HUES6 (cell line): ENCODE results near the gene ZFR.

Experiments used
- H3K27ac ChIP-seq: 2 replicates; pipeline ENCODE4 v1.7.0; 2013; ENCODE audit warnings: low read depth, mild to moderate bottlenecking, low read length, inconsistent platforms
- H3K27me3 ChIP-seq: 2 replicates; pipeline ENCODE4 v1.6.1; 2013; ENCODE audit warnings: low read length; ENCODE audit not compliant: control insufficient read depth, insufficient read depth
- H3K36me3 ChIP-seq: 2 replicates; pipeline ENCODE4 v1.6.1; 2013; ENCODE audit warnings: low read length; ENCODE audit not compliant: control insufficient read depth, insufficient read depth
- H3K4me1 ChIP-seq: 2 replicates; pipeline ENCODE4 v1.6.1; 2013; ENCODE audit warnings: low read length; ENCODE audit not compliant: control insufficient read depth, insufficient read depth
- H3K4me3 ChIP-seq: 2 replicates; pipeline ENCODE4 v1.5.1; 2013; ENCODE audit warnings: low read depth, low read length
- H3K9ac ChIP-seq: one replicate; pipeline ENCODE4 v1.6.1; 2013; ENCODE audit warnings: mild to moderate bottlenecking, low read length
- H3K9me3 ChIP-seq: 2 replicates; pipeline ENCODE4 v1.6.1; 2013; ENCODE audit warnings: low read depth, low read length; ENCODE audit not compliant: control insufficient read depth, insufficient read depth

Gene ZFR

GRCh38 chr5:32450952-32451351 lies 6.4 kb upstream of the ZFR start:
- no peak overlapping the region for H3K9ac ChIP-seq
- no peaks in the 10 kb centered on the region for H3K4me1 ChIP-seq
- no peak overlapping the region for H3K27ac ChIP-seq
- H3K4me3 ChIP-seq: no peak overlapping the region
- H3K36me3 ChIP-seq: no peaks in the 10 kb centered on the region
- H3K27me3 ChIP-seq: peaks cover 9% of the 10 kb centered on the region
- no peaks in the 10 kb centered on the region for H3K9me3 ChIP-seq

GRCh38 chr5:32449262-32449661 lies 4.7 kb upstream of the ZFR start:
- Histone ChIP-seq H3K9me3 (no peaks in the 10 kb centered on the region), H3K27me3 (peaks cover 18% of the 10 kb centered on the region), H3K4me3 (no peak overlapping the region), H3K36me3 (no peaks in the 10 kb centered on the region), H3K9ac (no peak overlapping the region), H3K4me1 (peaks cover 6% of the 10 kb centered on the region; the same call in 1 of the 2 replicates), H3K27ac (no peak overlapping the region)

GRCh38 chr5:32446630-32447029 lies 2.1 kb upstream of the ZFR start:
- no peak overlapping the region for H3K4me3 ChIP-seq
- no peak overlapping the region for H3K27ac ChIP-seq
- H3K36me3 ChIP-seq: no peaks in the 10 kb centered on the region
- no peaks in the 10 kb centered on the region for H3K9me3 ChIP-seq
- no peak overlapping the region for H3K9ac ChIP-seq
- H3K27me3 ChIP-seq: peaks cover 18% of the 10 kb centered on the region
- peaks cover 6% of the 10 kb centered on the region; the same call in 1 of the 2 replicates for H3K4me1 ChIP-seq

GRCh38 chr5:32445831-32446614 lies 1.5 kb upstream of the ZFR start:
- peaks cover 6% of the 10 kb centered on the region; the same call in 1 of the 2 replicates for H3K4me1 ChIP-seq
- H3K9ac ChIP-seq: no peak overlapping the region
- H3K36me3 ChIP-seq: no peaks in the 10 kb centered on the region
- H3K4me3 ChIP-seq: peak overlapping the region; percentile 90
- H3K27ac ChIP-seq: no peak overlapping the region
- no peaks in the 10 kb centered on the region for H3K9me3 ChIP-seq
- peaks cover 18% of the 10 kb centered on the region for H3K27me3 ChIP-seq

GRCh38 chr5:32445287-32445758 lies 783 bp upstream of the ZFR start:
- Histone ChIP-seq H3K9ac (peak overlapping the region; percentile 89), H3K27me3 (peaks cover 18% of the 10 kb centered on the region), H3K36me3 (no peaks in the 10 kb centered on the region), H3K4me3 (peak overlapping the region; percentile 90), H3K4me1 (peaks cover 6% of the 10 kb centered on the region; the same call in 1 of the 2 replicates), H3K27ac (no peak overlapping the region), H3K9me3 (no peaks in the 10 kb centered on the region)

GRCh38 chr5:32443541-32444430 lies 754 bp downstream of the ZFR start:
- Histone ChIP-seq H3K4me1 (peaks cover 9% of the 10 kb centered on the region; the same call in 1 of the 2 replicates), H3K4me3 (peak overlapping the region; percentile 90), H3K9me3 (no peaks in the 10 kb centered on the region), H3K9ac (peak overlapping the region; percentile 89), H3K27ac (peak overlapping the region; percentile 84), H3K27me3 (peaks cover 18% of the 10 kb centered on the region), H3K36me3 (no peaks in the 10 kb centered on the region)

- Histone ChIP-seq H3K27me3 (peaks cover 18% of the 10 kb centered on the region), H3K36me3 (no peaks in the 10 kb centered on the region), H3K4me1 (peaks cover 9% of the 10 kb centered on the region; the same call in 1 of the 2 replicates), H3K9ac (peak overlapping the region; percentile 52), H3K27ac (no peak overlapping the region), H3K9me3 (no peaks in the 10 kb centered on the region), H3K4me3 (peak overlapping the region; percentile 90)
Observed at GRCh38 chr5:32443145-32443540, 1.4 kb downstream of the ZFR start.

GRCh38 chr5:32439086-32439642 lies 5.4 kb downstream of the ZFR start:
- Histone ChIP-seq H3K9ac (no peak overlapping the region), H3K36me3 (no peaks in the 10 kb centered on the region), H3K4me3 (no peak overlapping the region)

GRCh38 chr5:32436553-32437242 lies 7.8 kb downstream of the ZFR start:
- Histone ChIP-seq H3K9me3 (no peaks in the 10 kb centered on the region), H3K36me3 (peaks cover 9% of the 10 kb centered on the region; the same call in 1 of the 2 replicates), H3K9ac (no peak overlapping the region), H3K4me3 (no peak overlapping the region), H3K27me3 (no peaks in the 10 kb centered on the region), H3K4me1 (0 out of 2 replicates have a peak, but pooled peaks cover 2% of the 10 kb centered on the region), H3K27ac (no peak overlapping the region)

More at GRCh38 chr5:32439086-32439642, 5.4 kb downstream of the ZFR start:
- Histone ChIP-seq H3K4me1 (0 out of 2 replicates have a peak, but pooled peaks cover 2% of the 10 kb centered on the region), H3K27ac (no peak overlapping the region), H3K9me3 (no peaks in the 10 kb centered on the region), H3K27me3 (no peaks in the 10 kb centered on the region)

- Histone ChIP-seq H3K9ac (no peak overlapping the region), H3K4me1 (0 out of 2 replicates have a peak, but pooled peaks cover 2% of the 10 kb centered on the region), H3K27ac (no peak overlapping the region), H3K36me3 (peaks cover 9% of the 10 kb centered on the region; the same call in 1 of the 2 replicates), H3K9me3 (no peaks in the 10 kb centered on the region), H3K27me3 (no peaks in the 10 kb centered on the region), H3K4me3 (no peak overlapping the region)
Observed at GRCh38 chr5:32435383-32435782, 9.2 kb downstream of the ZFR start.
